Ovary (tissue), 9 donors: Measurements from ENCODE around the gene ATN1. TPM values are rescaled to one million over a fixed set of nuclear protein-coding genes. Genes with fewer than 3 reads are reported as not detected.

ENCODE experiments used
- DNase-seq, 5 donors: peaks; one replicate each; pipeline ENCODE4 v3.0.0-alpha.2; 2019 to 2020
- H3K27ac ChIP-seq, 2 donors: fragments of 200-600 bp; one replicate each; pipeline versions ENCODE4 v1.5.1 to v1.8.0; 2019 to 2022
- H3K27me3 ChIP-seq: fragments of 200-600 bp; one replicate; pipeline ENCODE4 v1.8.0; 2022
- H3K36me3 ChIP-seq: fragments of 200-600 bp; sonication (generic); one replicate; pipeline ENCODE4 v1.5.1; 2019
- H3K4me1 ChIP-seq: one replicate; pipeline ENCODE4 v1.8.1; 2013; ENCODE audit warnings: mild to moderate bottlenecking, moderate library complexity; ENCODE audit not compliant: insufficient read depth
- H3K4me3 ChIP-seq: fragments of 200-600 bp; sonication (generic); one replicate; pipeline ENCODE4 v1.5.1; 2017
- H3K9me3 ChIP-seq, 2 donors: fragments of 200-600 bp in 1 of 2; sonication (generic) in 1 of 2; one replicate each; pipeline versions ENCODE4 v1.5.1 to v1.8.1; 2013 to 2019; ENCODE audit warnings: mild to moderate bottlenecking in 1 of 2, moderate library complexity in 1 of 2
- CTCF ChIP-seq, 3 donors: fragments of 450-650 bp in 2 of 3; fragments of 200-600 bp in 1 of 3; IDR thresholded peaks; one replicate each; pipeline versions ENCODE4 v1.5.1 to v1.8.0; 2016 to 2022; ENCODE audit warnings: antibody characterized with exemption in 3 of 3, mild to moderate bottlenecking in 1 of 3
- EP300 ChIP-seq: sonication (generic); formaldehyde crosslinking; IDR thresholded peaks from one replicate; pipeline ENCODE4 v1.6.1; 2017; ENCODE audit warnings: antibody characterized with exemption
- POLR2A ChIP-seq: fragments of 450-650 bp; IDR thresholded peaks from one replicate; pipeline ENCODE4 v1.6.1; 2017; ENCODE audit warnings: antibody characterized with exemption, mild to moderate bottlenecking, moderate library complexity
- WGBS, 3 donors: extraction: QIAGEN DNeasy Blood & Tissue Kit in 1 of 3; methylation state at CpG; one replicate each; pipeline versions ENCODE4 v1.1.5 to v1.1.7; 2013 to 2017; 5-methylcytosine and 5-hydroxymethylcytosine counted together
- intact Hi-C, 4 donors: fragments of 100-400 bp; cut with DNase I; formaldehyde crosslinking; loops; one replicate each; pipeline versions ENCODE4 v1.11.0 to v1.15.1; 2022 to 2023
- polyA plus RNA-seq, 2 donors: library from polyadenylated mRNA; stranded (reverse); fragments of 200-250 nt in 1 of 2; fragments of 350-450 nt in 1 of 2; fragmentation: Illumina TruSeq in 1 of 2; extraction: RNeasy Lipid Tissue Mini Kit (QIAGEN cat#74804) in 1 of 2; gene quantifications; one replicate each; pipeline ENCODE4 v1.2.3, GENCODE V29; 2013 to 2014
- total RNA-seq, 7 donors: library from RNA; depleted of rRNA in 2 of 7; stranded (reverse); fragments of >200 nt in 2 of 7; fragmentation: NEBNext Ultra II Directional in 3 of 7; extraction: Animal tissue kit (Norgen Biotek cat#: 25700) in 3 of 7; gene quantifications; one replicate each; pipeline versions ENCODE4 v1.1.0 to v1.2.4, GENCODE V29; 2016 to 2023
- donor health status: DM: no; HTN: no; CAD: no; lungs with moderate emphysema.
- donor health status: DM: no; HTN: no; CAD: no.
- donor health status: Bipolar disorder and iron deficiency.
- donor health status: DM: yes; HTN: yes; CAD: no.
- donor health status: DM: no; HTN: no; CAD: no.
- donor health status: DM: yes; HTN: yes; CAD: no.

Gene ATN1
- total and polyA plus RNA-seq, 9 donors = 41.6 to 324 (median 197) TPM

- DNase-seq = peak; percentile 68 to 87 (median 79)
- Histone ChIP-seq H3K4me3 (peak within 1 kb of the TSS; percentile 60), H3K9me3 (no peaks in the 10 kb centered on the region), H3K36me3 (no peaks in the 10 kb centered on the region), H3K27me3 (no peaks in the 10 kb centered on the region), H3K27ac (peak within 1 kb of the TSS; percentile 68 to 94), H3K4me1 (peaks cover 16% of the 10 kb centered on the region)
- TF ChIP-seq EP300 = no peak
- TF ChIP-seq CTCF (IDR thresholded peaks at IDR 0.05) = peak in 1 of 3 donors; percentile 15
- TF ChIP-seq POLR2A = peak; percentile 75
- intact Hi-C loops = loop anchor here in 1 of 4 donors (2.0 kb wide), 1 partner anchor 21 kb away; no protein-coding TSS in a partner anchor
- WGBS, 3 donors = 0% methylated on average over 31 of the region's 31 CpGs
Measured at GRCh38 chr12:6943722-6944380, 16.1 kb downstream of the ATN1 start, which contains the start of the genes C12orf57 and RNU7-1. C12orf57 (plus strand) TSS chr12:6944022; CDS start chr12:6944122, 100 bp downstream. RNU7-1 (plus strand) TSS chr12:6943816.

- Histone ChIP-seq H3K4me3 (peak overlapping the region; percentile 60), H3K4me1 (peaks cover 12% of the 10 kb centered on the region), H3K27ac (peak overlapping the region; percentile 68 to 94), H3K9me3 (no peaks in the 10 kb centered on the region), H3K36me3 (no peaks in the 10 kb centered on the region), H3K27me3 (no peaks in the 10 kb centered on the region)
- TF ChIP-seq POLR2A = peak; percentile 70
- TF ChIP-seq EP300 = no peak
- TF ChIP-seq CTCF (IDR thresholded peaks at IDR 0.05) = peak; percentile 77 to 97 (median 93)
- intact Hi-C loops = loop anchor here in 3 of 4 donors (2.0 to 5.0 kb wide), 2 partner anchors 20 to 168 kb away; no protein-coding TSS in a partner anchor
- peak; percentile 91 to 96 (median 94) for DNase-seq
- 2% methylated on average over 48 of the region's 48 CpGs for WGBS, 3 donors
Measured at GRCh38 chr12:6944381-6945186, 16.8 kb downstream of the ATN1 start.

GRCh38 chr12:6945613-6946012, 17.9 kb downstream of the ATN1 start:
- Histone ChIP-seq H3K4me1 (peaks cover 12% of the 10 kb centered on the region), H3K4me3 (no peak overlapping the region), H3K9me3 (no peaks in the 10 kb centered on the region), H3K27ac (no peak overlapping the region), H3K36me3 (no peaks in the 10 kb centered on the region), H3K27me3 (no peaks in the 10 kb centered on the region)
- no peak for DNase-seq
- TF ChIP-seq EP300 (no peak), CTCF (IDR thresholded peaks at IDR 0.05) (no peak), POLR2A (no peak)
- WGBS, 3 donors = 79 to 84% (median 82%) methylated on average over 11 of the region's 11 CpGs
- intact Hi-C loops = loop anchor here in 3 of 4 donors (2.0 to 5.0 kb wide), 2 partner anchors 19 to 167 kb away; no protein-coding TSS in a partner anchor
